ENCODE results near the gene ATG4C.

Gene ATG4C

GRCh38 chr1:62744611-62745577, 39.0 kb upstream of the ATG4C start:
- H3K4me3 ChIP-seq (replicated peaks; ENCODE audit: insufficient read depth, low read length): no peak overlapping the region
- no peaks in the 10 kb centered on the region for H3K27me3 ChIP-seq (ENCODE audit: insufficient read depth, poor library complexity, severe bottlenecking)
- DNase-seq (ENCODE audit: low read depth in 1 of 2, low spot score in 1 of 2): no peak
- no peak overlapping the region for H3K27ac ChIP-seq (replicated peaks)
- no peak for TF ChIP-seq GABPA (IDR thresholded peaks at IDR 0.05; ENCODE audit: low read depth)
- no peak for TF ChIP-seq SPI1 (IDR thresholded peaks at IDR 0.05; ENCODE audit: borderline replicate concordance, low read depth)
- TF ChIP-seq REST (IDR thresholded peaks at IDR 0.05; ENCODE audit: insufficient replicate concordance, low read depth): no peak
- TF ChIP-seq POLR2AphosphoS5 (IDR thresholded peaks at IDR 0.05; ENCODE audit: low read depth): no peak
- no peak for TF ChIP-seq CTCF (IDR thresholded peaks at IDR 0.05; ENCODE audit: insufficient read depth, low read length)

GRCh38 chr1:62746086-62746808, 37.7 kb upstream of the ATG4C start:
- no peaks in the 10 kb centered on the region for H3K27me3 ChIP-seq (ENCODE audit: insufficient read depth, poor library complexity, severe bottlenecking)
- TF ChIP-seq GABPA (IDR thresholded peaks at IDR 0.05; ENCODE audit: low read depth): no peak
- TF ChIP-seq CTCF (IDR thresholded peaks at IDR 0.05; ENCODE audit: insufficient read depth, low read length): peak; percentile 12
- H3K27ac ChIP-seq (replicated peaks): no peak overlapping the region
- H3K4me3 ChIP-seq (replicated peaks; ENCODE audit: insufficient read depth, low read length): no peak overlapping the region
- DNase-seq (ENCODE audit: low read depth in 1 of 2, low spot score in 1 of 2): no peak

GRCh38 chr1:62746809-62747138, 37.2 kb upstream of the ATG4C start:
- H3K27ac ChIP-seq (replicated peaks): no peak overlapping the region
- TF ChIP-seq REST (IDR thresholded peaks at IDR 0.05; ENCODE audit: insufficient replicate concordance, low read depth): no peak
- TF ChIP-seq CTCF (IDR thresholded peaks at IDR 0.05; ENCODE audit: insufficient read depth, low read length): no peak
- TF ChIP-seq SPI1 (IDR thresholded peaks at IDR 0.05; ENCODE audit: borderline replicate concordance, low read depth): no peak
- no peak for TF ChIP-seq POLR2AphosphoS5 (IDR thresholded peaks at IDR 0.05; ENCODE audit: low read depth)
- TF ChIP-seq GABPA (IDR thresholded peaks at IDR 0.05; ENCODE audit: low read depth): no peak
- no peak for DNase-seq (ENCODE audit: low read depth in 1 of 2, low spot score in 1 of 2)
- H3K4me3 ChIP-seq (replicated peaks; ENCODE audit: insufficient read depth, low read length): no peak overlapping the region
- H3K27me3 ChIP-seq (ENCODE audit: insufficient read depth, poor library complexity, severe bottlenecking): no peaks in the 10 kb centered on the region

All from HL-60 (cell line).